ENCODE measurements around the gene PTGDS. TPM values are rescaled to one million over a fixed set of nuclear protein-coding genes. Genes with fewer than 3 reads are reported as not detected.

PTGDS gene
- total RNA-seq, 4 donors from 2014 or later: 4.3 to 31.7 (median 25.7) TPM

DNA sequence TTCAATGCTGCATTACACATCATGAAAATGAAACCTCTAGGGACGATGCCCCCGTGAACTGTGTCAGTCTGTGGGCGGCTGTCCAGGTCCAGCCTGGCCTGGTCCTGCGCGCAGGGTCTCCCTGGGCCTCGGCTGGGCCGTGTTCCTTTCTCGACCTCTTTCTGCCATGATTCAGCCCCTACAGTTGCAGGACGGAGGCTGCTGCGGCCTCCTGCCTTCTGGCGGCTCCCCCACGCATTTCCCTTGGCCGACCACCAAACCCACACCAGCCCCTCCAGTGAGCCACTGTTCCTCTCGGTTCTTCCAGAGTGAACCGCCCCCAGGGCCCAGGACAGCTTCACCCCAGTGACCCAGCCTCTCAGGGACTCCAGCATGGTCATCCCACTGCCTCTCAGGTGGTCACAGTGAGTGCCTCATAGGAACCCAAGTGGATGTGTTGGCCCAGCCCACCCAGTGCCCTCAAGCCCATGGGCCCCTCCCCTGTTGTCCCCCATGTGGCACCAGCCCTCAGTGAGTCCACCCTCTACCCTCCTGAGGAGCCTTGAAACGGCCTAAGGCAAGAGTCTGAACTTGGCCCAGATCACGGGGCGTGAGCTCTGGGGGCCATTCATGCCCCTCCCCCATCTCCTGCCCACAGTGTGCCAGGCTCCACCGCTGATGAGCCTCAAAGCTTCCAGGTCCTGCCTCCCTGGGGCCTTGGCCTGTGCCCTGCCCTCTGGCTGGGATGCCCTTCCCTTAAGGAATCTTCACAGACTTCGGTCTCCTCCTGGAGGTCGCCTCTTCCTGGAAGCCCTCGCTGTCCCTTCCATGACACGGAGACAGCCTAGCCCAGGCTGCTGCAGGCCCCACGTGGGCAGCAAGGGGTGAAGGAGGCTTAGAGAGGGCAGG is 29.1 kb downstream of the PTGDS start:
- WGBS: 76% methylated on average over 23 of the region's 24 CpGs
- TF ChIP-seq, protein P1, sequence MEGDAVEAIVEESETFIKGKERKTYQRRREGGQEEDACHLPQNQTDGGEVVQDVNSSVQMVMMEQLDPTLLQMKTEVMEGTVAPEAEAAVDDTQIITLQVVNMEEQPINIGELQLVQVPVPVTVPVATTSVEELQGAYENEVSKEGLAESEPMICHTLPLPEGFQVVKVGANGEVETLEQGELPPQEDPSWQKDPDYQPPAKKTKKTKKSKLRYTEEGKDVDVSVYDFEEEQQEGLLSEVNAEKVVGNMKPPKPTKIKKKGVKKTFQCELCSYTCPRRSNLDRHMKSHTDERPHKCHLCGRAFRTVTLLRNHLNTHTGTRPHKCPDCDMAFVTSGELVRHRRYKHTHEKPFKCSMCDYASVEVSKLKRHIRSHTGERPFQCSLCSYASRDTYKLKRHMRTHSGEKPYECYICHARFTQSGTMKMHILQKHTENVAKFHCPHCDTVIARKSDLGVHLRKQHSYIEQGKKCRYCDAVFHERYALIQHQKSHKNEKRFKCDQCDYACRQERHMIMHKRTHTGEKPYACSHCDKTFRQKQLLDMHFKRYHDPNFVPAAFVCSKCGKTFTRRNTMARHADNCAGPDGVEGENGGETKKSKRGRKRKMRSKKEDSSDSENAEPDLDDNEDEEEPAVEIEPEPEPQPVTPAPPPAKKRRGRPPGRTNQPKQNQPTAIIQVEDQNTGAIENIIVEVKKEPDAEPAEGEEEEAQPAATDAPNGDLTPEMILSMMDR (IDR thresholded peaks at IDR 0.05): no peak
- TF ChIP-seq EP300 (IDR thresholded peaks at IDR 0.05) (no peak), POLR2AphosphoS5 (IDR thresholded peaks at IDR 0.05) (no peak), POLR2A (IDR thresholded peaks at IDR 0.05) (no peak)

DNA sequence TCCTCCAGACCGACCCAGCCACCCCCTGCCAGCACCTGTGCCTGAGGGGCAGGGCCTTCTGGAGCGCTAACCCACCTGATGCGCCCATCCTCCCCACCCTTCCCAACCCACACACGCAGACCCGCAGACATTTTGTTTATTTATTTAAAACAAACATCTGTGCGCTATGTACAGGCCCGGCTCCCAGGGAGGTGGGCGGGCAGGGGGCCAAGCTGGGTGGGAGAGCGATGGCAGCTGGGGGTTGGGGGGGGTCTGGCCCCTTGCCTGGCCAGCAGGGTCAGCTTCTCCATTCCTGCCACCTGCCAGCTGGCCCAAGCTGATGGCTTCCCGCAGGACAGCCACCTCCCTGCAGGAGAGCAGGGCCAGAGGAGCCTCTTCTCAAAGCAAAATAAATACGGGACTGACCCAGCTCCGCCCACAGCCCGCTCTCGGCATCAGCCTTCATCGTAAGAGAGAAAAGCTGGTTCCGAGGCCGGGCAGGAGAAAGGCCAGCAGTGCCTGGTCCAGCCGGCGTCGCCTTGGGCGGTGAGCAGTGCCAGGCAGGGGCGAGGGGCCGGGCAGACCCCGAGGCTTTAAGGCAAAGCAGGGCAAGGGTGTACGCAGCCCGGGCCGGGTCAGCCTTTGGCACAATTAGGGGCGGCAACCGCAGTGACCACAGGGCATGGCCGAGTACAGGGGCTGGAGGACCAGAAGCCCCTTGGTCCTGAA is 30.0 kb downstream of the PTGDS start:
- Histone ChIP-seq H3K4me1 (no peaks in the 10 kb centered on the region), H3K36me3 (peaks cover 45% of the 10 kb centered on the region), H3K9me3 (no peaks in the 10 kb centered on the region), H3K27ac (no peak overlapping the region), H3K4me3 (no peak overlapping the region), H3K27me3 (no peaks in the 10 kb centered on the region)
- TF ChIP-seq, protein P1 (IDR thresholded peaks at IDR 0.05): no peak
- TF ChIP-seq POLR2A (IDR thresholded peaks at IDR 0.05) (no peak), POLR2AphosphoS5 (IDR thresholded peaks at IDR 0.05) (no peak), EP300 (IDR thresholded peaks at IDR 0.05) (no peak)
- DNase-seq (ENCODE audit: low spot score in 2 of 2): no peak
- 84% methylated on average over 13 of the region's 30 CpGs for WGBS

More for the DNA sequence above, 29.1 kb downstream of the PTGDS start:
- DNase-seq (ENCODE audit: low spot score in 2 of 2): no peak
- H3K27ac ChIP-seq: no peak overlapping the region
- H3K4me1 ChIP-seq: no peaks in the 10 kb centered on the region
- no peak overlapping the region for H3K4me3 ChIP-seq
- H3K27me3 ChIP-seq: no peaks in the 10 kb centered on the region
- H3K36me3 ChIP-seq: peaks cover 36% of the 10 kb centered on the region
- no peaks in the 10 kb centered on the region for H3K9me3 ChIP-seq

DNA sequence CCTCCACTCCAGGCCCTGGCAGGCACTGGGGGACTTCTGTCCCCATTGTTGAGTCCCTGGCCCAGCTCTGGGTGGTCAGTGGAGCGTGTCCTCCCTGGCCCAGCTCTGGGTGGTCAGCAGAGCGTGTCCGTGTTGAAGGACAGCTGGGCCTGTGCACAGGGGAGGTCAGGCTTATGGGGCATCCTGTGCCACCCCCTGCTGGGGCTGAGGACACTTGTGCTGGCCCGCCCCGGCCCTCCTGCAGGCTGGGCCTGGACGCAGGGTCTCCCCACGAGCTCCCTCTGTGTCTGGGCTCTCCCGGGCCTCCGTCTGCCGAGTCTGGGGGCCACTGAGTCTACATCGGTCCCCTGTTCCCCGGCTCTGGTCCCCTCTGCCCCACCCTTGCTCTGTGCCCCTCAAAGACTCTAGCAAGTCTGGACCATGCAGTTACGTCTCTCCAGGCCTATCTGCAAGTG is 30.5 kb downstream of the PTGDS start:
- H3K27ac ChIP-seq: no peak overlapping the region
- H3K36me3 ChIP-seq: peaks cover 50% of the 10 kb centered on the region
- no peak for DNase-seq (ENCODE audit: low spot score in 2 of 2)
- H3K9me3 ChIP-seq: no peaks in the 10 kb centered on the region
- H3K27me3 ChIP-seq: no peaks in the 10 kb centered on the region
- no peaks in the 10 kb centered on the region for H3K4me1 ChIP-seq
- WGBS: 90% methylated on average over 2 of the region's 13 CpGs
- no peak overlapping the region for H3K4me3 ChIP-seq
- TF ChIP-seq POLR2A (IDR thresholded peaks at IDR 0.05): no peak
- TF ChIP-seq EP300 (IDR thresholded peaks at IDR 0.05): no peak
- TF ChIP-seq POLR2AphosphoS5 (IDR thresholded peaks at IDR 0.05): no peak
- TF ChIP-seq, protein P1 (IDR thresholded peaks at IDR 0.05): no peak

DNA sequence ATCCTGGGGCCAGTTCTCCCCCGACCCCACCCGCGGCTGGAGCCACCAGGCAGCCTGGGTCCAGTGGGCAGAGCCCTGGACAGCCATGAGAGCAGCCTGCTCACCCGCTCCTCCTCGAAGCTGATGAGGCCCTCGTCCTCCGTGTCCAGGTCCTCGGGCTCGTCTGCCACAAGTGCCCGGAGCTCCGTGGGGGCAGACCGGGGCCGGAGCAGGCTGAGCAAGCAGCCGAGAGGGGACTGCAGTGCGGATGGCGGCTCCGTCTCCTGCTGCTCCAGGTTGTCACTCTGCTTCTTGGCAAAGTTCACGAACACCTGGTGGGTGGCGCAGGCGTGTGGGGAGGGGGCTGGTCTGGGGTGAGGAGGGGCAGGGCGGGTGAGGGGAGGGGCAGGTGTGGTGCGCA is 31.0 kb downstream of the PTGDS start:
- H3K27ac ChIP-seq: no peak overlapping the region
- DNase-seq (ENCODE audit: low spot score in 2 of 2): no peak
- H3K4me1 ChIP-seq: no peaks in the 10 kb centered on the region
- peaks cover 55% of the 10 kb centered on the region for H3K36me3 ChIP-seq
- no peak for TF ChIP-seq POLR2A (IDR thresholded peaks at IDR 0.05)
- no peak for TF ChIP-seq POLR2AphosphoS5 (IDR thresholded peaks at IDR 0.05)
- TF ChIP-seq, protein P1 (IDR thresholded peaks at IDR 0.05): no peak
- TF ChIP-seq EP300 (IDR thresholded peaks at IDR 0.05): no peak
- no peak overlapping the region for H3K4me3 ChIP-seq
- WGBS: 85% methylated on average over 17 of the region's 22 CpGs
- no peaks in the 10 kb centered on the region for H3K9me3 ChIP-seq
- H3K27me3 ChIP-seq: no peaks in the 10 kb centered on the region

DNA sequence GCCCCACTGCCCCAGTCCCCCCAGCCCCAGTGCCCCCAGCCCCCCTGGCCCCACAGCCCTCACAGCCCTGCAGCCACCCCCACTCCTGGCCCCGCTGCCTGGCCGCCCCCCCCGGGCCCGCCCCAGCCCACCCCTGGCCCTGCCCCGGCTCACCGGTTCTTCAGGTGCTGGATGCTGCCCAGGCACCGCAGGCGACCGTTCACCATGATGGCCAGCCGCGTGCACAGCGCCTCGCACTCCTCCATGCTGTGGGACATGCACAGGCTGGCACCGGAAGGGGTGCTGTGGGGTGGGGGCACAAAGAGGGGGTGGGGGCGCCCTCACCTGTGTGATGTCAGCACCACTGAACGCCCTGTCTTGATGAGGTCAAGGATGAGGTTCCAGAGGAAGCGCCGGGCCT is 31.9 kb downstream of the PTGDS start:
- H3K4me1 ChIP-seq: no peaks in the 10 kb centered on the region
- H3K9me3 ChIP-seq: no peaks in the 10 kb centered on the region
- H3K36me3 ChIP-seq: peaks cover 57% of the 10 kb centered on the region
- WGBS: no CpG with 5 or more reads among the region's 18 CpGs
- H3K4me3 ChIP-seq: no peak overlapping the region
- H3K27me3 ChIP-seq: no peaks in the 10 kb centered on the region
- TF ChIP-seq EP300 (IDR thresholded peaks at IDR 0.05): no peak
- no peak for TF ChIP-seq POLR2AphosphoS5 (IDR thresholded peaks at IDR 0.05)
- no peak for TF ChIP-seq POLR2A (IDR thresholded peaks at IDR 0.05)
- TF ChIP-seq, protein P1 (IDR thresholded peaks at IDR 0.05): no peak
- no peak for DNase-seq (ENCODE audit: low spot score in 2 of 2)
- H3K27ac ChIP-seq: no peak overlapping the region

All from suprapubic skin (tissue), 4 donors.